GM18858 (cell line): Measurements from ENCODE around the gene PLEKHG5.

Source experiments
- ATAC-seq: cut with Tn5 transposase; IDR thresholded peaks from one replicate; pipeline ENCODE4 v1.9.1; 2021; ENCODE audit not compliant: unreplicated experiment

The PLEKHG5 gene

GRCh38 chr1:6427441-6428390, 63.8 kb downstream of the PLEKHG5 start:
- ATAC-seq = no peak

- ATAC-seq = no peak
These were observed 64.5 kb downstream of the PLEKHG5 start for GRCh38 chr1:6426972-6427350.

DNA sequence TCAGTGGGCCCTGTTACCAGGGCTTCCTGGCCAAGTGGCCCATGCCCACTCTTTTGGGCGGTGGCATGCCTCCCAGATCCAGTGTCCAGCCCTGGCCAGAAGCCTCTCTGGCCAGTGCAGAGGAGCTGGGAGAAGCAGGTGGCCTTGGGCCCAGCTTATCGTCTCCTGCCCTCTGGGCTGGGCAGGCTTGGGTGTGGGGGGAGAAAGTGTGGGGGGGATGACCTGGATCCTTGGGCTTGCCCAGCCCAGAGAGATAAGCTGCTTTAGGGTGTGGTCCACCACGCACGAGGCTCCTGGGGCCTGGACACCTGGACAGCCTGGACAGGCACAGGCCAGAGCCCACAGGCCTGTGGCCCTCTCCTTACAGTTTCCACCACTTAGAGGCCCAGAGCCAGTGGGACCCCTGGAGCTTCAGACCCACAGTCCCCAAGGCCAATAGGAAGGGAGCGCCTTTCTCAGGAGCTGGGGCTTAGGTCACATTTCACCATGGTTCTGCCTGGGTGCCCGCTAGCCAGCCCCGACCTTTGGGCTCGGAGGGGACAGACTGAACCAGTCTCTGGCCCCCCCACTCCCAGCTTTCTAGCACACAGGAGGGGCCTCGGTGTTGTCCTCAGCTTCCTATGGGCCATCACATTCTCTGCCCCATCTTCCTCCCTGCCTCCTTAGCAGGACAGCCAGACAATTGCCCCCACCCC, 65.0 kb downstream of the PLEKHG5 start:
- ATAC-seq = no peak

- no peak for ATAC-seq
These were observed 65.8 kb downstream of the PLEKHG5 start for GRCh38 chr1:6425658-6426057.

- ATAC-seq = no peak
These were observed 66.6 kb downstream of the PLEKHG5 start, which contains the start of gene ESPN for GRCh38 chr1:6424619-6425593. TSS of gene ESPN (plus strand) at chr1:6424776. CDS start at chr1:6424956, 180 bp downstream.

DNA sequence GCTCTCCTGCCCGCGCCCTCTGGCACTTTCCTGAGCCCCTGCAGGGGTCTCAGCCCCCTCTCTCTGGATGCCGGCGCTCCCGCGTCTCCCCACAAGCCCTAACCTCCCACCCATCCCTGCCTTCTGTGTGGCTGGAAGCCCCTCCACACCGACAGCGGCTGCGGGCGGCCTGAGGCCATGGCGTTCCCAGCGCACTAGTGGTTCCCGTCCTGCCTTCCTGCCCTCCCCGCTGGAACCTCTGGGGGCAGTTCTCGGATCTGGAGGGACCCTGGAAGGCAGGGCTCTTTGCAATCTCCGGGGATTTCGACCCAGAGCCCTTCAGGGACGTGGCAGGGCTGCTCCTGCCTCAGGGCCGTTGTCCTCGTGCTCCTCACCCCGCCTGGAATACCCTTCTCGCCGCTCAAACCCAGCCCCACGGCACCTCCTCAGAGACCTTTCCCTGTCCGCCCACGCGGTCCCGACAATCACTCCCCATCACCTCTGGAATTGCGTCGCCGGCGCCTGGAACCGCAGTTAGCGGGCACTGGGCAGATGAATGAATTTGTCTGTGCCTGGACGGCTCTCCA, 67.4 kb downstream of the PLEKHG5 start:
- ATAC-seq = no peak

DNA sequence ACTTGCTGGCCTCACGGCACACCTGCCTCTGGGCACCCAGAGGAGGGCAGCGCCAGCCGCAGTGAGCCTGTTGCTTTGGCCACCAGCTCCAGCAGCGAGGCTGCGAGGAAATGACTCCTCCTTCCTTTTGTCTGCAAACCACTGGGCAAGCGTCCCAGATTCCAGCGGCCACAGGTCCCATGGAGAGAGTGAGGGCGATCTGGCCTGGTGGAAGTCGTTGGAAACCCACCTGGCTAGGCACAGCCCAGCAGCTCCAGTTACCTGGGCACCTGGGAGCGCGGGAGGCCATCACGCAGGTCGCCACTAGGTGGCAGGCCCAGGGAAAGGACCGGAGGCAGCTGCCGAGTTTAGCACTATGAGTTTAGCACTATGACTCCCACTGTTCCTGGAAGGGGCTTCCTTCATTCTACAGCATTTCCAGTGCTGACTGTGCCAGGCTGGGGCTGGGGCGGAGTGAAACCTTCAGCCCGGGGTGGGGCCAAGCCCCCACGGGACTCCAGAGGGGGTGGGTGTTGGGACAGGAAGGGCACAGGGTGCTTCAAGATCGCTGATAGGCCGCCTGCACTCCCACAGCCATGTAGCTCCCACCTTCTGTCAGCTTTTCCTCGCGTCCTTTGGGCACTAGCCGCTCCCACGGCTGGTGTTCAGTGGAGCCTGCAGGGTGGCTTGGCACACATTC, 68.0 kb downstream of the PLEKHG5 start:
- ATAC-seq = peak; percentile 44

DNA sequence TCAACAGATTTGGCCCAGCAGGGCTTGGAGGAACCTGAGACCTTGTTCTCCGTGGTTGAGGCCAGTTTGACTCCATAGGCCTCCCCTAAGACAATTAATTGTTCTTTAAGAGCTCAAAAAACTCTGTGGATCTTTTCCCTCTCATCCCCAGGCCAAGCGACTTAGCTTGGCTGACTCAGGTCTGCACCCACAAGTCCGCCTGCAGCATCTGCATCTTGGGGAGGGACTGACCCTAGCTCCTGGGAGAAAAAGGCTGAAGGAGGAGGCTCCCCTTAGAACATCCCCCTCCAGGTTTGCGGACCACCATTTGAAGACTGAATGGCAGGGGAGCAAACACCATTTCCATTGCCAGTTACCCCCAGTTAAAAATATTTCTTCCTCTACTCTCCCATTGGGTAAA, 70.2 kb downstream of the PLEKHG5 start:
- no peak for ATAC-seq

GRCh38 chr1:6420454-6421042, 70.9 kb downstream of the PLEKHG5 start:
- ATAC-seq = no peak

GRCh38 chr1:6419804-6420453, 71.5 kb downstream of the PLEKHG5 start, which contains the start of gene HES2:
TSS of gene HES2 (minus strand) at chr1:6419919. CDS start at chr1:6419820, 99 bp downstream.
- no peak for ATAC-seq

GRCh38 chr1:6419397-6419803, 72.1 kb downstream of the PLEKHG5 start:
- ATAC-seq = no peak

DNA sequence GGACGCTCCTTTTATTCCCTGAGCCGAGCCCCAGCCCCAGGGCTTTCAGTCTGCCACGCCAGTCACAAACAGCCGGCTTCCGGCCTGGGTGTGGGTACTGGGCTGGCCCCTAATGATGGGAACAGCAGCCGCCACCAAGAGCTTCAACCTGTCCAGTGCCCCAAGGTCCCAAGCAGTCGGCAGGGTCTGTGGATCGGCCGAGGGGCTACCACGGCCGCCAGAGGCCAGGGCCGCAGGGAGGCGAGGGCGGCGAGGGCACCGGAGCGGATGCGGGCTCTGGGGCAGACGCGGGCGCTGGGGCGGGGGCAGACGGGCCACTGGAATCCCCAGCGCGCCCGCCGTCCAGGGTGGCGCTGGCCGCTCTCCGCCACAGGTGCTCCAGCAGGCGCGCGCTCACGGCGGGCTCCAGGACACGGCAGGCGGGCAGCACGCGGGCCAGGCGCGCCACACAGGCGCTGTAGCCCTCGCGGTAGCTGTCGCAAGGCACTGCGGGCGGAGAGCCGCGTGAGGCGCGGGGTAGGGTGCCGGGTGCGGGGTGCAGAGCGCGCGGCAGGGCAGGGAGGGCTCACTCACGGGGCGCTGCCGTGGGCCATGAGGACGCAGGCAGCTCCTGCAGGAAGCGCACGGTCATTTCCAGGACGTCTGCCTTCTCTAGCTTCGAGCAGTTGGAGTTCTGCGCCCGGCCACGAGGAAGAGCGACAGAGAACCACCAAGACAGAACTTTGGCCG, 72.6 kb downstream of the PLEKHG5 start:
- no peak for ATAC-seq

DNA sequence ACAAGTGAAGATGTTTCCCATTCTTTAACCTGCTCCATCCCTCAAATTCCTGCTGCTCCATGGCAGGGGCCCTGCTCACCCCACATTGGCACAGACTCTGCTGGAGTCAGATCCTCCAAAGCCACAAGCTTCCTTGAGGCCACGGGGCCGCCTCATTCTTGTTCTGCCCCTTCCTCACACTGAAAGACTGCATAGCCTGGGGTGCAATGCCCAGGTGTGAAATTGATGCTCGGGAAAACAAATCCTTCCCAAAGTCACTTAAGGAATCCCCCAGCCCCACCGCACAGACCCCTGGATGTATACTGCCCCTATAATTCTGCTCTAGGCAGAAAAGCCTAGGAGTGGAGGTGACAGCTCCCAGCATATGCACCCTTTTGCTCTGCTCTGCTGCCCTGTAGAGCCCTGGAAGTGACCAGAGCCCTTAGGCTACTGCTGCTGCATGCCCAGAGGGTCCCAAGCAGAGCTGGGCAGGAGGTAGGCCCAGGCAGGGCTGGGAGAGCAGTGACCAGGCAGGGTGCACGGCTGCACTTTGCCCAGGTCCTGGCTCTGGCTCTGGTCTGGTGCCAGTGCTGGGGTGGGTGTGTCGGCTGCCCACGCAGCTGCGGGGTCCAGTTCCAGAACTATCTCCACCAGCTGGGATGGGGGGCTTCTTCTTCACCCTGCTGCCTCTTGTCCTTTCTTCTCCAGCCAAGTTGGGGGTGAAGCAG, 73.4 kb downstream of the PLEKHG5 start:
- no peak for ATAC-seq
